ENCODE results near the gene ADCY7. TPM values are rescaled to one million over a fixed set of nuclear protein-coding genes. Genes with fewer than 3 reads are reported as not detected.

Gene ADCY7
- total and polyA plus RNA-seq, 9 of the 15 experiments (the other 6 are each of a cell fraction or from before 2014, with no cell fraction given), result 2.3 to 108 (median 28.6) TPM

GRCh38 chr16:50261707-50262235 is 4.6 kb upstream of the ADCY7 start:
- BruUV-seq (replicated peaks), result no TSS peak
- no peak overlapping the region for H3K4me3 ChIP-seq
- CTCF ChIA-PET (ENCODE audit: low intra/inter-chr PET ratio), result no interaction called here
- in situ Hi-C loops (cut with MboI), result loop anchor here (25.0 kb wide), 1 partner anchor 1649 kb away; the partner anchor contains the start of gene N4BP1
- TF ChIP-seq TSC22D4 (tag; IDR thresholded peaks at IDR 0.05) (no peak), PKNOX1 (IDR thresholded peaks at IDR 0.05) (peak; percentile 84)
- H3K4me1 ChIP-seq (replicated peaks in 1 of 2; ENCODE audit: control insufficient read depth in 2 of 2, insufficient read depth in 2 of 2, low read length in 2 of 2), result peaks cover 68 to 69% of the 10 kb centered on the region in 2 experiments
- 66% methylated on average over 11 of the region's 11 CpGs for whole genome bisulfite sequencing (ENCODE audit: insufficient coverage, low coverage, missing lambda C conversion rate)
- POLR2A ChIA-PET, result interaction anchor here (0.7 to 3.8 kb wide), 3 partner anchors 7 to 18 kb away, joined by 3 to 22 read pairs (median 3); no protein-coding TSS in a partner anchor
- H3K27ac ChIP-seq (ENCODE audit: extremely low read depth, low read depth, low read length), result peak overlapping the region; percentile 51; the same call in 2 of the 3 replicates
- peak overlapping the region; percentile 24 for H3K4me2 ChIP-seq (ENCODE audit: insufficient read depth, low read length)
- no peak overlapping the region for H2AFZ ChIP-seq (ENCODE audit: low read depth, low read length)
- H3K27me3 ChIP-seq (ENCODE audit: control insufficient read depth in 2 of 2, insufficient read depth in 2 of 2, low read length in 2 of 2), result no peaks in the 10 kb centered on the region
- H3K9ac ChIP-seq (ENCODE audit: insufficient read depth in 1 of 2, low read depth in 2 of 2, low read length in 2 of 2), result peak overlapping the region; percentile 20 to 78; a peak in 3 of 4 replicates
- FAIRE-seq (no peak), ATAC-seq (no peak), DNase-seq (ENCODE audit: extremely low read depth in 1 of 4, low spot score in 3 of 4) (no peak)
- intact Hi-C loops (cut with micrococcal nuclease), result no loop called here
- peaks cover 57% of the 10 kb centered on the region for H3K79me2 ChIP-seq (ENCODE audit: control insufficient read depth, insufficient read depth, low read length)
- H3K9me3 ChIP-seq (replicated peaks; ENCODE audit: control insufficient read depth, insufficient read depth, low read depth, low read length), result no peaks in the 10 kb centered on the region
- H4K20me1 ChIP-seq (replicated peaks; ENCODE audit: control insufficient read depth, insufficient read depth, low read length), result no peaks in the 10 kb centered on the region
- no peaks in the 10 kb centered on the region for H3K9me1 ChIP-seq (ENCODE audit: control insufficient read depth, insufficient read depth, low read length)
- no peaks in the 10 kb centered on the region for H3K36me3 ChIP-seq (ENCODE audit: control insufficient read depth, insufficient read depth, low read length)
